ENCODE results near the gene GALNT14. TPM values are rescaled to one million over a fixed set of nuclear protein-coding genes. Genes with fewer than 3 reads are reported as not detected.

Gene GALNT14
- total RNA-seq, 1 donor, result not detected

- no peak overlapping the region for H3K27ac ChIP-seq (ENCODE audit: low read depth, low read length)
- H4K20me1 ChIP-seq (ENCODE audit: insufficient read depth, low read length), result no peaks in the 10 kb centered on the region
- H3K79me2 ChIP-seq (ENCODE audit: insufficient read depth, low read length), result no peaks in the 10 kb centered on the region
- no peak overlapping the region for H2AFZ ChIP-seq (ENCODE audit: low read length)
- no peaks in the 10 kb centered on the region for H3K4me1 ChIP-seq (ENCODE audit: insufficient read depth, low read length)
- H3K27me3 ChIP-seq (ENCODE audit: insufficient read depth, low read length), result no peaks in the 10 kb centered on the region
- H3K4me3 ChIP-seq (ENCODE audit: insufficient read depth, low read length), result no peak overlapping the region
- TF ChIP-seq CTCF (IDR thresholded peaks at IDR 0.05; ENCODE audit: extremely low read depth, low read depth, low read length), result no peak
- H3K36me3 ChIP-seq (ENCODE audit: insufficient read depth, low read length), result no peaks in the 10 kb centered on the region
- no peaks in the 10 kb centered on the region for H3K9me3 ChIP-seq (ENCODE audit: low read depth, low read length)
- no peak overlapping the region for H3K4me2 ChIP-seq (ENCODE audit: insufficient read depth, low read length)
- no peak for DNase-seq (ENCODE audit: insufficient read length, low spot score, missing footprints)
Observed at GRCh38 chr2:30865243-30865642, 273.0 kb downstream of the GALNT14 start.

GRCh38 chr2:30862054-30862651 is 276.1 kb downstream of the GALNT14 start:
- H3K79me2 ChIP-seq (ENCODE audit: insufficient read depth, low read length), result no peaks in the 10 kb centered on the region
- no peaks in the 10 kb centered on the region for H3K36me3 ChIP-seq (ENCODE audit: insufficient read depth, low read length)
- peak; percentile 77 for DNase-seq (ENCODE audit: insufficient read length, low spot score, missing footprints)
- H3K4me3 ChIP-seq (ENCODE audit: insufficient read depth, low read length), result no peak overlapping the region
- H3K9me3 ChIP-seq (ENCODE audit: low read depth, low read length), result no peaks in the 10 kb centered on the region
- peak; percentile 74 for TF ChIP-seq CTCF (IDR thresholded peaks at IDR 0.05; ENCODE audit: extremely low read depth, low read depth, low read length)
- H3K27ac ChIP-seq (ENCODE audit: low read depth, low read length), result no peak overlapping the region
- no peak overlapping the region for H2AFZ ChIP-seq (ENCODE audit: low read length)
- H3K4me2 ChIP-seq (ENCODE audit: insufficient read depth, low read length), result no peak overlapping the region
- H4K20me1 ChIP-seq (ENCODE audit: insufficient read depth, low read length), result no peaks in the 10 kb centered on the region
- no peaks in the 10 kb centered on the region for H3K4me1 ChIP-seq (ENCODE audit: insufficient read depth, low read length)
- H3K27me3 ChIP-seq (ENCODE audit: insufficient read depth, low read length), result no peaks in the 10 kb centered on the region

GRCh38 chr2:30860726-30861125 is 277.5 kb downstream of the GALNT14 start:
- H3K4me1 ChIP-seq (ENCODE audit: insufficient read depth, low read length), result no peaks in the 10 kb centered on the region

More at GRCh38 chr2:30860726-30861125, 277.5 kb downstream of the GALNT14 start:
- Histone ChIP-seq H3K27me3 (ENCODE audit: insufficient read depth, low read length) (no peaks in the 10 kb centered on the region), H3K27ac (ENCODE audit: low read depth, low read length) (no peak overlapping the region), H4K20me1 (ENCODE audit: insufficient read depth, low read length) (no peaks in the 10 kb centered on the region), H3K36me3 (ENCODE audit: insufficient read depth, low read length) (no peaks in the 10 kb centered on the region), H3K9me3 (ENCODE audit: low read depth, low read length) (no peaks in the 10 kb centered on the region), H2AFZ (ENCODE audit: low read length) (no peak overlapping the region), H3K79me2 (ENCODE audit: insufficient read depth, low read length) (no peaks in the 10 kb centered on the region), H3K4me2 (ENCODE audit: insufficient read depth, low read length) (no peak overlapping the region), H3K4me3 (ENCODE audit: insufficient read depth, low read length) (no peak overlapping the region)
- TF ChIP-seq CTCF (IDR thresholded peaks at IDR 0.05; ENCODE audit: extremely low read depth, low read depth, low read length), result no peak
- DNase-seq (ENCODE audit: insufficient read length, low spot score, missing footprints), result no peak

Other genes starting within 250 kb of the GALNT14 start
- under 0.01 TPM in 2 replicates for gene CAPN14, start 79.1 kb upstream of the GALNT14 start, total RNA-seq
- gene EHD3, start 95.7 kb upstream of the GALNT14 start, total RNA-seq, result 16.3 and 17.4 TPM in 2 replicates

All from osteoblast (primary cell).